Sigmoid colon (tissue), 7 donors: ENCODE data around the gene NAXE. TPM values are rescaled to one million over a fixed set of nuclear protein-coding genes. Genes with fewer than 3 reads are reported as not detected.
"Not testable (repeated sequence)": the region's sequence is repeated elsewhere in the genome, so short reads cannot be mapped to it uniquely, and the experiment has no call there.

Experiments
- DNase-seq: peaks from one replicate; pipeline ENCODE4 v3.0.0-alpha.2; 2019
- H3K27ac ChIP-seq, 4 donors: fragments of 200-600 bp; sonication (generic); one replicate each; pipeline ENCODE4 v1.5.1; 2016 to 2019; ENCODE audit warnings: mild to moderate bottlenecking in 1 of 4
- H3K27me3 ChIP-seq, 3 donors: fragments of 200-600 bp; sonication (generic); one replicate each; pipeline ENCODE4 v1.5.1; 2019; ENCODE audit warnings: mild to moderate bottlenecking in 1 of 3
- H3K36me3 ChIP-seq, 4 donors: fragments of 200-600 bp; sonication (generic); one replicate each; pipeline ENCODE4 v1.5.1; 2016 to 2019
- H3K4me1 ChIP-seq, 4 donors: fragments of 200-600 bp; sonication (generic); one replicate each; pipeline ENCODE4 v1.5.1; 2017 to 2019
- H3K4me3 ChIP-seq, 4 donors: fragments of 200-600 bp; sonication (generic); one replicate each; pipeline ENCODE4 v1.5.1; 2017 to 2019; ENCODE audit warnings: mild to moderate bottlenecking in 2 of 4, moderate library complexity in 1 of 4
- H3K9me3 ChIP-seq, 4 donors: fragments of 200-600 bp in 3 of 4; sonication (generic) in 3 of 4; one replicate each; pipeline versions ENCODE4 v1.5.1 to v1.6.1; 2013 to 2019
- CTCF ChIP-seq, 4 experiments: fragments of 450-650 bp in 3 of 4; fragments of 200-600 bp in 1 of 4; IDR thresholded peaks; one replicate each; pipeline ENCODE4 v1.5.1; 2016 to 2019; ENCODE audit warnings: antibody characterized with exemption in 4 of 4, mild to moderate bottlenecking in 3 of 4, moderate library complexity in 2 of 4
- EP300 ChIP-seq, 4 donors: sonication (generic); formaldehyde crosslinking; IDR thresholded peaks; one replicate each; pipeline ENCODE4 v1.6.1; 2017; ENCODE audit warnings: antibody characterized with exemption in 4 of 4
- POLR2A ChIP-seq, 2 donors: fragments of 450-650 bp; IDR thresholded peaks; one replicate each; pipeline ENCODE4 v1.6.1; 2016; ENCODE audit warnings: antibody characterized with exemption in 2 of 2, mild to moderate bottlenecking in 2 of 2, moderate library complexity in 2 of 2
- POLR2AphosphoS5 ChIP-seq, 4 donors: sonication (generic); formaldehyde crosslinking; IDR thresholded peaks; one replicate each; pipeline ENCODE4 v1.6.1; 2017; ENCODE audit warnings: antibody characterized with exemption in 4 of 4
- WGBS, 2 donors: extraction: QIAGEN DNeasy Blood & Tissue Kit; methylation state at CpG; one replicate each; pipeline ENCODE4 v1.1.7; 2013; 5-methylcytosine and 5-hydroxymethylcytosine counted together
- intact Hi-C: fragments of 100-400 bp; cut with DNase I; formaldehyde crosslinking; loops from one replicate; pipeline ENCODE4 v1.15.1; 2023
- polyA plus RNA-seq, 3 donors: library from polyadenylated mRNA; stranded (reverse); fragments of 200-250 nt; gene quantifications; one replicate each; pipeline ENCODE4 v1.2.3, GENCODE V29; 2013
- total RNA-seq, 4 donors: library from RNA; depleted of rRNA; stranded (reverse); fragments of >200 nt; gene quantifications; one replicate each; pipeline ENCODE4 v1.1.0, GENCODE V29; 2016
- donor health status: healthy with polysubstance abuse.
- donor health status: Bipolar disorder and iron deficiency.
- donor health status: healthy.

NAXE gene
- total and polyA plus RNA-seq, 7 donors, result 59.3 to 113 (median 80.8) TPM

- H3K36me3 ChIP-seq, result no peaks in the 10 kb centered on the region
- H3K9me3 ChIP-seq, result no peaks in the 10 kb centered on the region
- TF ChIP-seq POLR2AphosphoS5 (IDR thresholded peaks at IDR 0.05) (no peak), CTCF (IDR thresholded peaks at IDR 0.05) (peak; percentile 80 to 94 (median 88))
- H3K27me3 ChIP-seq, result no peaks in the 10 kb centered on the region
- no peak overlapping the region for H3K4me3 ChIP-seq
- DNase-seq, result peak; percentile 87
- intact Hi-C loops, result loop anchor here (2.0 kb wide), 2 partner anchors 23 to 75 kb away; no protein-coding TSS in a partner anchor
- H3K4me1 ChIP-seq, result peaks cover 0 to 7% (median 0%) of the 10 kb centered on the region in 4 donors
- 55 to 58% methylated on average over 20 of the region's 20 CpGs for WGBS, 2 donors
- no peak overlapping the region for H3K27ac ChIP-seq
Measured at GRCh38 chr1:156583821-156584622, 7.6 kb upstream of the NAXE start.

DNA sequence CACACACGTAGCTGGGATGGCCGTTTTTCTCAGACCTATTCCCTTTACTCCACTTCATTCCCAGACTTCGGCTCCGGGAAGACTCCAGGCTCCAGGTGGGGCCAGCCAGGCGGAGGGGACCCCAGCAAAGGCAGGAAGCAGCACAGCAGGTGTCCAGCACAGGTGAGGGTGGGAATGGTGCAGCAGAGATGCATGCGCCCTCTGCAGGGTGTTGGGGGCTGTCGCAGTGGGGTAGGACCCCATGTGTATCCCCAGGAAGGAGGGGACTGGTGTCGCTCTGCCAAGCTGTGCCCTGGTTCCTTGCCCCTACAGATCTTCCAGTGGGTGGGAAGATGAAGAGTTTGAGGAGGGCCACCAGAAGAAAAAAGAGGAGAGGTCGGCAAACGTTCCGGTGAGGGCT lies 6.8 kb upstream of the NAXE start:
- TF ChIP-seq CTCF (IDR thresholded peaks at IDR 0.05) (no peak), POLR2AphosphoS5 (IDR thresholded peaks at IDR 0.05) (no peak), EP300 (IDR thresholded peaks at IDR 0.05) (no peak), POLR2A (IDR thresholded peaks at IDR 0.05) (no peak)
- Histone ChIP-seq H3K36me3 (no peaks in the 10 kb centered on the region), H3K9me3 (no peaks in the 10 kb centered on the region), H3K4me3 (no peak overlapping the region), H3K27ac (no peak overlapping the region), H3K4me1 (peaks cover 0 to 7% (median 0%) of the 10 kb centered on the region in 4 donors), H3K27me3 (no peaks in the 10 kb centered on the region)
- intact Hi-C loops, result loop anchor here (2.0 kb wide), 1 partner anchor 22 kb away; no protein-coding TSS in a partner anchor
- WGBS, 2 donors, result 56 to 67% methylated on average over 11 of the region's 11 CpGs
- no peak for DNase-seq

DNA sequence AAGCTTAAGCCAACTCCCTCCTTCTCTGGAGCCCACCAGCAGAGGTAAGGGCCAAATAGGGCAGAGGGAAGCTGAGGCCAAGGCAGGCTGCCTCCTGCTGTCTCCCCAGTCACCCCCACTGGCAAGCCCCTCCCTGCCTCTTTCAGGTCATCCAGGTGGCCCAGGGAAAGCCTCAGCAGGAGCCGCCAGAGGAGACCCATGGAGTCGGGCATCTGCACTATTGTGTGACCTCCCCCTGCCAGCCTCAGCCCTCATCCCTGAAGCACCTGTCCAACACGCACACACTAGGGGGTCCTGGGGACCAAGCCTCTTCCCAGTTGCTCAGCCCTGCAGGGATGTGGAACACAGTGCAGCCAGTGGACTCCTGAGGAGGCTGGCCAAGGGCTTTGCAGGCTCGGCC lies 5.3 kb upstream of the NAXE start:
- no peak for TF ChIP-seq CTCF (IDR thresholded peaks at IDR 0.05)
- TF ChIP-seq EP300 (IDR thresholded peaks at IDR 0.05), result no peak
- TF ChIP-seq POLR2AphosphoS5 (IDR thresholded peaks at IDR 0.05), result no peak
- no peak for TF ChIP-seq POLR2A (IDR thresholded peaks at IDR 0.05)
- Histone ChIP-seq H3K4me1 (peaks cover 0 to 13% (median 3%) of the 10 kb centered on the region in 4 donors), H3K9me3 (no peaks in the 10 kb centered on the region), H3K27ac (no peak overlapping the region), H3K36me3 (no peaks in the 10 kb centered on the region), H3K27me3 (no peaks in the 10 kb centered on the region), H3K4me3 (no peak overlapping the region)
- DNase-seq, result no peak
- WGBS, 2 donors, result 74 to 80% methylated on average over 4 of the region's 4 CpGs
- intact Hi-C loops, result no loop called here

DNA sequence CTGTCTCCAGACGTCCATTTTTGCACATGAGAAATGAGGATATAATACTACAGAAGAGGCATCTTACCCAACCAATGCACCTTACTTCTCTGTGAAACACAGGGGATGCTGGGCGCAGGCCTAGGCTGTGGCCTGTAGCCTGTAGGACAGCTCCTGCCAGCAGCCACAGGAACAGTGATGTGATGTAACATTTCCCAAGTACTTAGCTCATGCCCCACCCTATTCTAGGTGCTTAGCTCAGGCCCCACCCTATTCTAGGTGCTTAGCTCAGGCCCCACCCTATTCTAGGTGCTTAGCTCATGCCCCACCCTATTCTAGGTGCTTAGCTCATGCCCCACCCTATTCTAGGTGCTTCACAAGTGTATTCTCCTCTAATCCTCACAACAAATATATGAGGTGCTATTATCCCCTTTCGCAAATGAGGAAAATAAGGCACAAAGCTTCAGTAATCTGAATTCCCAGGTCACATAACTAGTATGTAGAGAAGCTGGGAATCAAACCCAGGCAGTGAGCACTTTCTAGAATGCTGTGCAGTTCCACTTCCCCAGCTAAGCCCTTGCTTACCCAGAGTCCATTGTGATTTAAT lies 4.6 kb upstream of the NAXE start:
- Histone ChIP-seq H3K36me3 (no peaks in the 10 kb centered on the region), H3K27ac (no peak overlapping the region), H3K27me3 (no peaks in the 10 kb centered on the region), H3K4me3 (no peak overlapping the region), H3K9me3 (no peaks in the 10 kb centered on the region), H3K4me1 (peaks cover 0 to 13% (median 4%) of the 10 kb centered on the region in 4 donors)
- intact Hi-C loops, result no loop called here
- DNase-seq, result no peak
- no peak for TF ChIP-seq POLR2A (IDR thresholded peaks at IDR 0.05)
- no peak for TF ChIP-seq EP300 (IDR thresholded peaks at IDR 0.05)
- no peak for TF ChIP-seq CTCF (IDR thresholded peaks at IDR 0.05)
- TF ChIP-seq POLR2AphosphoS5 (IDR thresholded peaks at IDR 0.05), result no peak
- WGBS, 2 donors, result 88 to 95% methylated on average over 3 of the region's 3 CpGs

- H3K36me3 ChIP-seq, DNase-seq, H3K4me3 ChIP-seq, intact Hi-C loops, H3K27ac ChIP-seq, H3K27me3 ChIP-seq, H3K9me3 ChIP-seq: not testable (repeated sequence)
- 85 to 86% methylated on average over 8 of the region's 8 CpGs for WGBS, 2 donors
- peaks cover 0 to 22% (median 10%) of the 10 kb centered on the region in 4 donors for H3K4me1 ChIP-seq
Measured at GRCh38 chr1:156587927-156588326, 3.6 kb upstream of the NAXE start.
